NCI-H446 treated with DMSO at 0.1 percent for 48 hours (cell line): ENCODE measurements around the gene ADGRF5.
"Not testable (repeated sequence)": the region's sequence is repeated elsewhere in the genome, so short reads cannot be mapped to it uniquely, and the experiment has no call there.

Source experiments
- DNase-seq: peaks from one replicate; lab custom pipeline; 2025; lab: John Stamatoyannopoulos, UW

The ADGRF5 gene

DNA sequence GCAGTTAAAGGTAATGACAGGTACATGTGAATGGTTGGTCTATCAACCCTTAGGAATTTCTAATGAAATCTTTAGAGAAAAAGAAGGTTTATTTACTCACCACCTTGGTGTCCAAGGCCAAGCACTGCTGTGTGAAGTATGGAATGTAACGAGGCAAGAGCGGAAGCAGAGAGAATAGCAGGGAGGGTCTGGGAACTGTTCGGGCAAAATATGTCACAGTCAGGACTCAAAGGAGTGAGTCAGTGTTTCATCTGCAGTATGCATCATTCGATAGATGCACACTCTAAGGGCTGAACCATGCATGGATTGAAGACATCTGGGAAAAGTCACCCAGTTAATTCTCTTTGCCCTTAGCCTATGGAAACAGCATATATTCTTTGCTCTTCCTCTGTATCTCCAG, 33.2 kb downstream of the ADGRF5 start:
- DNase-seq, result no peak

- no peak for DNase-seq
Observed at GRCh38 chr6:46888031-46888430, 33.7 kb downstream of the ADGRF5 start.

- no peak for DNase-seq
Observed at GRCh38 chr6:46882645-46883044, 39.1 kb downstream of the ADGRF5 start.

- no peak for DNase-seq
Observed at GRCh38 chr6:46879003-46879402, 42.7 kb downstream of the ADGRF5 start.

GRCh38 chr6:46876126-46876525, 45.6 kb downstream of the ADGRF5 start:
- no peak for DNase-seq

DNA sequence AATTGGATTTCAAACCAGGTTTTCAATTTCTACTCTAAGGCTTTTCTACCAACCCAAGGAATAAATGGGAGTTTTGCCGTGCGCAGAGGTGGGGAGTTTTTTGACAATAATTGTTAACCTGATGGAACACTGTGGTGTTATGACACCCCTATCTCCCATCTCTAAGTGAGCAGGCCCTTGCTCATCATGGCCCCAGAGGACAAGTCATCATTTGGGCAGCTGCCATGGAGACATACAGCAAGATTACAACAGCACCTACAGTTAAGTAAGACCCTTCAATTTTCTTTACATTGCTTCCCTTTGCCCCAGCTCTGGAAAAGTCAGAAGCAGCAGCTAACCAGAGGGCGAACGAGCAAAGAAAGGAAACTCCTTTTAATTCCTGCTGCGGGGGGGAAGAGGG, 54.3 kb downstream of the ADGRF5 start:
- DNase-seq, result no peak

DNA sequence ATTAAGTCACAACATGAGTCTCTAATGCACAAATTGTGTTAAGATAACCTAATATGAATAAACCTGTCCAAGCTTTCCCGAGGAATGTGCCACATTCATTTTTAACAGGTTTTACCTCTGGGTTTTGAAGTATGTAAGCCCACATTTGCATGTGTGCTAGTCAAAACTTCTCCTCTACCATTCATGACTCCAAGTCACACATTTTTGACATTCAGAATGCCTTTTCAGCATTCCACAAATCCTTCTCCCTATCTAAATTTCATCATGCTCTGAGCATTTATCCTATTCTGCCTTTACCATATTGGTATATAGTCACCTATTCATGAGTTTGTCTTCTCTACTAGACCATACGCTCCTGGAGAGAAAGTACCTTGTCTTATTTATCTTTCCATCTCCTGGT, 56.5 kb downstream of the ADGRF5 start:
- DNase-seq, result no peak

DNA sequence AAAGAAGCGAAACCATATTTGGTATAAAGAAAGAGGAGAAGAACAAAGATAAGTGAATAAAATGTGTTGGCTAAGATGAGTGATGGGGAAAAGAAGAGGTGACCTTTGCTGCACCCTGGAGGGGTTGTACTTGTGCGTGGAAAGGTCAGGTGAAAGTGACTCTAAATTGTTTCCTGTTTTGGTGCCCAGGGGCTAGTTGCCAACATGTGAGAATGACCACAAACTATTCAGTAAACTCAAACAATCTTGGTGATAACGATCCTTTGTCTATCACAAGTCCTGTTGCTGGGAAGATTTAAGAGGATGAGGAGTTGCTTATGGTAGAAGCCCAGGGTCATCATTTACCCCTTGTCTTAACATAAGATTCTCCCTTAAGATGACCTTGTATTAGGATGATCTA, 57.9 kb downstream of the ADGRF5 start:
- DNase-seq, result no peak

DNA sequence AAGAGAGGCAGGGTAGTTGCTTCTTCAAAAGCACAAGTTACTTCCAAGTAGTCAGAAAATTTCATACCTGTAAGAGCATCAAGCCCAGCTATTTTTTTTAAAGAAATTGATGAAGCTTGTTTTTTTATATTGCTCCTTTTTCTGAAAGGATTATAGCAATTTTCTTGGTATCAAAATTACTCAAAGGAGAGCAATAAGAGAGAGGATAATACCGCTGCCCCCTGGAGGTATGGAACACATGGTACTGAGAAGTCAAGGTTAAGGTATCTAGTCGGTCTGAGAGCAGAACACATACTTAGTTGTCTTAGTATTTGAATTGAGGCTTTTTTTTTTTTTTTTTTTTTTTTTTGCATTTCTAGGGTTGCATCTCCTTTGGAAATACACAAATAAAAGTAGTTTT, 59.4 kb downstream of the ADGRF5 start:
- no peak for DNase-seq

DNA sequence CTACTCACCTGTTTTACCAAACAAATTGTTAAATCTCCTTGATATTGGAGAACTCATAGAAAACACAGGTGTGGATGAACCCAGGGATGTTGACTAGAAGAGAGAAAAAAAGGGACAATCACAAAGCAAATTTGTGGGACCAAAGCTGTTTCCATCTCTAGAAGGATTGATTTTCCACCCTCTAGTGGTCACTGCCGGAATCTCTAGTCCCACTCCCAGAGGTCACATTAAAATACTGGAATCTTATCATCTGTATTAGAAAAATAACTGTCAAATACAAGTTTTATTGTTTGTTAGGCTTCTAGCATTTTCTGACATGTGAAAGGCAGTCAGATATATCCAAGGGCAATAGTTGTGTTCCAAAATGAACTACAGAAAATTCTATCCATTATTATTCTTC, 65.8 kb downstream of the ADGRF5 start:
- not testable (repeated sequence) for DNase-seq

GRCh38 chr6:46851576-46851975, 70.2 kb downstream of the ADGRF5 start:
- not testable (repeated sequence) for DNase-seq

GRCh38 chr6:46850792-46851191, 70.9 kb downstream of the ADGRF5 start:
- no peak for DNase-seq

DNA sequence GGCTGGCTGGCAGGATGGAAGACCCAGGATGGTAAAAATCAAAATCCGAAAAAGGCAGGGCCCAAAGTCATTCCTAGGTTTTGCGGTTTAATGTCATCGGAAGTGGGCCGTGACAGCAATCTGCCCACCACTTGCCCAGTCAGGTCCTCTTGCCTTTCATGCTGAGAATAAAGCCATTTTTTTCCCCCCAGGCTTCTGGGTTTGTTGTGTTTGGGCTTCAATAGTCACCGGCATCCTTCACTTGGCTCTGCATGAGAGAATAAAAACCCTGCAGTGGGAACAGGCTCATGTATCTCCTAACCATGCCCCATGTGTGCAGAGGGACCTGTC, 72.4 kb downstream of the ADGRF5 start:
- DNase-seq, result no peak

- no peak for DNase-seq
Observed at GRCh38 chr6:46848684-46849360, 72.9 kb downstream of the ADGRF5 start.

DNA sequence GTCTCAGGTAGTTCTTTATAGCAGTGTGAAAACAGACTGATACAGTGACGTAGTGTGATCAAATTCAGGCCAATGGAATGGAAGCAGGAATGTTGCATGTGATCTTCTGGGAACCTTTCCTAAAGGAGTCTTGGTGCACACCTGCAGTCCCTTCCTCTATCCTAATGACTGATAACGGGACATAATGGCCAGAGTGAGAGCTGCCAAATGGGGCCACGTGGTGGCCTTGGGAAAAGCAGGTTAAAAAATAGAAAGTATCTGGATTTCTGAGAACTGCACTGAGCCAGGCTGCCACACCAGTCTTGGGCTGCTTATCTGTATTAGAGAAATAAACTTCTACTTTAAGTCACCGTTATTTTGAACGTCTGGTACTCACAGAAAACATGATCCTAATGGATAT, 76.6 kb downstream of the ADGRF5 start:
- no peak for DNase-seq

GRCh38 chr6:46842252-46842846, 79.4 kb downstream of the ADGRF5 start:
- DNase-seq, result not testable (repeated sequence)

DNA sequence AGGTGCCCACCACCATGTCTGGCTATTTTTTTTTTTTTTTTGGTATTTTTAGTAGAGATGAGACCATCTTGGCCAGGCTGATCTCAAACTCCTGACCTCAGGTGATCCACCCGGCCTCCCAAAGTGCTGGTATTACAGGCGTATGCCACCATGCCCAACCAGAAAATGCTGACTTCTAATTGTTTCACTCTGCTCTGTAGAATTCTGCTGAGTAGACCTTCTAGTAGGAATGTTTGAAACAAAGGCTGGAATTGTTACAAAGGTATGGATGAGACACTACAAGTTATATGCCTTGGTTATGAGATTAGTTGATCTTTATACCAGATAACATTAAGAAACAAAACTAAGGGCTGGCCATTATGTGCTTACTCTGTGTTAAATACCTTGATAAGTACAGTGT, 83.7 kb downstream of the ADGRF5 start:
- DNase-seq, result no peak

DNA sequence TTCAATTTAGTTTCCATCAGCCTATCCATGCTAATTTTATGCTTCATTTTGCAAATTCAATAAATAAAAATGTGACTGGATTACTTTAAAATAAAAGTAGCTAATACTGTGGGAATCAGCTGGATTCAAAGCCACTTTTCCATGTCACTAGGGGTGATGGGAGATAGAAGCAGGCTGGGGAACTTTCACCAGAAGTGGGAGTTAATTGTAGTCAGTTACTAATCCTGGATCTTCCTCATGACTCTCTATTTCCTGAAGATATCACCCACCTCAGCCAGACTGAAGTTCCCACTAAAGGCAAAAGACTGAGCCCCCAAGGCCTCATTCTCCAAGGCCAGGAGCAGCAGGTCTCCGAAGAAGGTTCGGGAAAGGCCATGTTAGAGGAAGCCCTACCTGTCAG, 86.7 kb downstream of the ADGRF5 start:
- DNase-seq, result not testable (repeated sequence)

DNA sequence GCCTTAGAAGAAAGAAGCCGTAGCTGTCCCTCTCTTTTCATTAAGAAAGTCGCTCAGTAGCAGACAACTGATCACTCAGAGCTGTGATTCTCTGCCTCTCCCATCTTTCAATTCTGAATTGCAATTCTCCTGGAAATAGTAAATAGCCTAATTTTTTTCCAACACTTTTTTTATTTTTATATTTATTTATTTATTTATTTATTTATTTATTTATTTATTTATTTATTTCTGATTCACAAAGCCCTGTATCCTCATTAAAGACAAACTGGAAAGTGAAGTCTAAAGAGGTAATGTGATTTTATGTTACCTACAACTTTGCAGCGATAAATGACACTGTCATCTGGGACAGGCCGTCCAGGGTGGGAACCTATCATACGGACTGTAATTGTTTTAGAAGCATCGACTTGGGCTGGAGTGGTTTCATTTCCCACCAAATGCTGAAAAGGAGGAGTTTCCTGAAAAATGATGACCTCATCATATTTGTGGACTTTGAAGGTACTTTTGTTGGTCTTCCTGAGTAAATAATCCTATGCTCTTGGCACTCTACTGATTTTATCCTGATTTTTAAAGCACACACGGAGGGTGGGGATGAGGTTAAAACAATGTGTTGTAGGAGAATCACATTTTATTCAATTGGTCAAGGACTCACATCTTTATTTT, 87.4 kb downstream of the ADGRF5 start:
- not testable (repeated sequence) for DNase-seq

GRCh38 chr6:46832816-46833215, 88.9 kb downstream of the ADGRF5 start:
- DNase-seq, result no peak

GRCh38 chr6:46828939-46829338, 92.8 kb downstream of the ADGRF5 start:
- DNase-seq, result no peak

DNA sequence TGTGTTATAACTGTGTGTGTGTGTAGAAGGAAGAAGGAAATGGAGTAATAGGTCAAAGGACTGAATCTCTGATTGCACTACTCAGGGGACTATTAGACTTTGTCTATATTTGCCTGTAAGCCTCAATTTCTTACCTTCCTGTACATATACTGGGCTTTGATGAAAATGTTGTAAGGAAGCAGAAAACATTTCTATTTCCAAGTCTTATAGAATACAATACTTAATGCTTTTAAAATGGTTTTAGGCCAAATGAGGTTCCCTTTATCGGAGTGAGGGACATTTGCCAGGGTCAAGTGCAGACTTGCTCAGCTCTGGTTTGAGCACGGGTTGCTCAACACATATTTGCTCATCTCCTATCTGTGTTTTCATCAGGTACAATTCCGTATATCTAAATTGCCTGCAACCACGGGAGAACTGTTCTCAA, 100.3 kb downstream of the ADGRF5 start:
- no peak for DNase-seq

- DNase-seq, result no peak
Observed at GRCh38 chr6:46819561-46819960, 102.2 kb downstream of the ADGRF5 start.

- DNase-seq, result no peak
Observed at GRCh38 chr6:46816626-46817025, 105.1 kb downstream of the ADGRF5 start.
